Posterior cingulate gyrus (tissue), 11 donors: ENCODE data around the gene HYDIN.
"Not testable (repeated sequence)": the region's sequence is repeated elsewhere in the genome, so short reads cannot be mapped to it uniquely, and the experiment has no call there.

ENCODE experiments used
- DNase-seq, 10 donors: peaks; one replicate each; pipeline versions ENCODE4 v3.0.0 to v3.0.0-alpha.2; 2020 to 2021; ENCODE audit warnings: mixed read lengths in 3 of 10
- intact Hi-C: fragments of 100-400 bp; cut with DNase I; formaldehyde crosslinking; loops from one replicate; pipeline ENCODE4 v1.15.1; 2023

Gene HYDIN

DNA sequence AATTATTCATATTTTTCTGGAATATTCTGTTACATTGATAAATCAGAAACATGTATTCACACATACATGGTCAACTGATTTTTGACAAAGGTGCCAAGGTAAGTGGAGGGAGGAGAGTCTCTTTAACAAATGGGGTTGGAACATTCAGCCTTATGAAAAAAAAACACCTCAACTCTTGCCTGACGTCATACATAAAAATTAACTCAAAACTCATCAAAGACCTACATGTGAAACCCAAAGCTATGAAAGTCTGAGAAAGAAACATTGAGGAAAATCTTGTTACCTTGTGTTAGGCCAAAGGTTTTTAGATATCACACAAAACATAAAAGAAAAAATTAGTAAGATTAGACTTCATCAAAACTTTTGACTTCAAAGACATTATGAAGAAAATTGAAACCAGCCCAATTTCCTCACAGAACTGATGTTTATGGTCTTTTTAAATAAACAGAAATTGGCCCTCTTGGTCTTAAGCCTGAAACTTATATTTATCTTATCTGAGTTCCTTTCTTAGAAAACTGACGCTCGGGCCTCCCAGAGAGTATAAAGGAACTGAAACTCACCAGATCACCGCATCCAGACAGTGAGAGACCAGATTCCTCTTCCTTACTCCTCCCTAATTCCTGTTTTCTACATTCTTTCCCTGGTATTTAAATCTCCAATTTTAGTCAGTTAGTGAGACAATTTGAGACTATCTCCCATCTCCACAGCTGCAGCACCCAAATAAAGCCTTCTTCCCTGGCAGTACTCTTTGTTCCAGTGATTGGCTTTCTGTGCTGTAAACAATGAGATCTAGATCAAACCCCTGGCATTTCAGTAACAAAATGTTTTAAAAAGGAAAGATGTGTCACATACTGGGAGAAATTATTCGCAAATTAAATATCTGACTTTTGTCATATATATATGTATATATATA lies 4.0 kb downstream of the HYDIN start:
- intact Hi-C loops, result no loop called here
- DNase-seq, result no peak

DNA sequence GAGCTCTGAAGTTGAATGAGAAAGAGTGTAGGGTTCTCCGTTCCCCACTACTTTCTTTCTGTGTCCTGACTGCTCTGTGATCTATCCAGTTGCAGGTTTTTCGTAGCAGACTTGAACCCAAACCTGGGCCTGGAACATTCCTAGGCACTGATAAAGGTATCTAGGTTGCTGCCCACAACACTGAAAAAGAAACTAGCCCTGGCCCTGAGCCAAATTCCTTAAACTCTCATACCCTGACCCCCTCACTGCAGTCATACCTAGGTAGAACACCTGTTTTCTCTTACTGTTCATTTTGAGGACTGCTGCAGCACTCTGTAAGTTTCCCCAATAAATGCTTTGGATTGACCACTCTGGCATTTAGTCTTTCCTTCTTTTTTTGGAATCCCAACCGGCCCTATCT lies 5.4 kb downstream of the HYDIN start:
- intact Hi-C loops, result no loop called here
- no peak for DNase-seq

DNA sequence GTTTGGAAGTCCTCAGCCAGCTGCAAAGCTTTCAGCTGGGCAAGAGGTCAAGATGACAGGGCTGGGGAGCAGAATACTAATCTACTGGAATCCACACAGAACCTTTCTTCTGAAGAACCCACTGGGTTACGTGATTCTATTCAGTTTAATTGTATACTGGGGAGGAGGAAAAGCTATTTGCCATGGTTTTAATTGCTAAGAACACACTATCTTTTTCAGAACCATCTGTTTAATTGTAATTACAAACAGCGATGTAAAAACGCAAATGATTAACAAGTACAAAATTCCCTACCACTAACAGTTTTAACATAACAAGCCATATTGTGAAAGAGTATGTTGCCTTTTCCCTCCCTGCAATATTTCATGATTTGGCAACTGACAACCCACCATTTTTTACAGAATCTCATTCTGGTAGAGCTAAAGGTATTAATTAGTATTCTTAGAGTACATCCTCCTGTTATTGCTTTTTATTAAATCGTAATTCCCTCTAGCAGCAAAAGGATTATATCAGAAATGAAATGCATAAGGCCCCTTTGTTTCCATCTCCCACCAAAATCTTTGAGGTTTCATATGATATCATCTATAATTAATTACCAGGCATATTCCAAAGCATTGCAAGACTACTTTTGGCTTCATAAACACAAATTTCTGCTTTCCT lies 12.1 kb downstream of the HYDIN start:
- intact Hi-C loops, result loop anchor here (5.0 kb wide), 1 partner anchor 94 kb away; no protein-coding TSS in a partner anchor
- DNase-seq, result no peak

DNA sequence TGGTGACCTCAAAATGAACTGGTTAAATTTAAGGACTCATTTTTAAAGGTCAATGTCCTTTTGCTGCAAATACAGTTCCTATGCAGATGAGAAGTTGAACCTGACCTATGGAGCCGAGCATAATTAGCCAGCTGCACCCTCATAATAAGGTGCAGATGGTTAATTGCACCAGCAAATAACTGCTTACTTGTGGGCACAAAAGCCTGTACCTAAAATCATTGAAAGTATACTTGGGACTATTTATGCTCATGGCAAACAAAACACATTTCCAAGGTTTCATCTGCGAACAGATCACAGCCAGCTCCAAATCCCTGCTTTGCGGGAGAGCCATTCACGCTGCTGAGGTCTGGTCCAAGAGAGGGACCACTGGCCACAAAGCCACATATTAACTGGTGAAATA lies 13.0 kb downstream of the HYDIN start:
- intact Hi-C loops, result loop anchor here (5.0 kb wide), 1 partner anchor 95 kb away; no protein-coding TSS in a partner anchor

DNA sequence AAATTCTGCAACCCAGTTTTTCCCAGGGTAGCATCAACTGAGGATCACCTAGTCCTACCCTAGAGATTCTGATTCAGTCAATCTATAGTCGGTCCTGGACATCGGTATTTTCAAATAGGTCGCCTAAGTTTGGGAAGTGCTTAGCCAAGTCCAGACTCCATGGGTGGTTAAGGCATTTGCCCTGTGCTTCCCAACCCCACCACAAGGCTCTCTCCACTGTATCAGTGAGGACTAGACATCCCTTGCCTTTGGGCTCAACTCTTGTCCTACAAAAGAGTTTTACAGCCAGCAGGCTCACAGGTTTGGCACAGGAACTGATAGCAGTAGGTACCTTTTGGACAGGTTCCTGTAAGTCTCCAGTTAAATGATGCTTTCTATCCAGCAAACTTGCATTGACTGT lies 13.8 kb downstream of the HYDIN start:
- DNase-seq, result no peak
- intact Hi-C loops, result loop anchor here (5.0 kb wide), 1 partner anchor 96 kb away; no protein-coding TSS in a partner anchor

More for the DNA sequence above, 13.0 kb downstream of the HYDIN start:
- DNase-seq, result no peak

DNA sequence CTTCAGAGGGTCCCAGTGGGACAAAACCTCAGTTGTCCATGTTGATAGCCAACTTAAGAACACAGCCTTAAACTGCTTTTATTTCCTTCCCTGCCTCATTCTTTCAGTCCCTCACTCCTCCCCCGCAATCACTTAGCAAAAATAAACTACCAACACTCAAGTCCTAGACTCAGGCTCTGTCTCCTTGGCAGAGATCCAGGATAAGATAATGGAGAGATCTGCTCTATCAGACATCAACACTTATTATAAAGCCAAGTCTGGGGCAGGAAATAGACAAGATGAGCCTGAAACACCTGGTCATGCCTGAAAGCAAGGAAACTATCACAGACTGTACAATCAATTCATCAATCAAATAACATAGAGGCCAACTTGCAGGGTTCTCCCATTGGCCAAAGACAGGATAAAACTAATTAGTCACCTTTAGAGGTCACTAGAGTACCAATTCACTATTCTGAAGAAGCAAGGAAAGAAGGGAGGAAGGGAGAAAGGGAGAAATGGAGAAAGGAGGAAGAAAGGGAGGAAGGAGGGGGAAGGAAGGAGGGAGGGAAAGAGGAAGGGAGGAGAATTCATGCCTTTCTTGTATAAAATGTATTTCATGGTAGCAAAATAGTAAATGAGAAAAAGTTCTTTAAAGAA lies 15.7 kb downstream of the HYDIN start:
- DNase-seq, result no peak
- intact Hi-C loops, result loop anchor here (5.0 kb wide), 1 partner anchor 97 kb away; no protein-coding TSS in a partner anchor

DNA sequence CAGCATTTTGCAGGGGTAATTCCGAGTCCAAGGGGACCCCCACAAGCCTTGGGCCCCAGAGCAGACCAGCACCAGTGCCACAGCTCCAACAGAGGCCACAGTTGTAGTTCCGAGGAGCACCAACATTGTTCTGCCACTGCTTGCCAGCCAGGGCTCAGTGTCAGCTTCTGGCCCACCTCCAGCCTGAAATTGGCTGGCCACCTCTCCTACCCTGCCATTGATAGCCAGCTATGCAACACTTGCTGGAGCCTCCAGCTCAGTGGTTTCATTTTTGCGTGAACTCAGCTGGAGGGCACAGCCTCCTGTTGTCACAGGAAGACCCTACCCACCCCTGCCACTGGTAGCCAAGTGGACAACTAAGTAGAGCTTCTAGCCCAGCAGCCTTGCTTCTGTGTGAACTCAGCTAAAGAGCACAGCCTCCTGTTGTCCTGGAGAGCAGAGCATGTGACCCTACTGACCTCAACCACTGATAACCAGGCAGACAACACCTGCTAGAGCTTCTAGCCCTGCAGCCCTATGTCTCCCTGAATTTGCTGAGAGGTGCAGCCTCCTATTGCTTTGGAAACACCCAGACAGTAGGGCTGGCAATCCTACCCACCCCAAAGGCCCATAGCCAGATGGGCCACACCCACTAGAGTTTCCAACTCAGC lies 24.9 kb downstream of the HYDIN start:
- intact Hi-C loops, result no loop called here
- peak in 9 of 10 donors; percentile 8 to 81 (median 24) for DNase-seq

DNA sequence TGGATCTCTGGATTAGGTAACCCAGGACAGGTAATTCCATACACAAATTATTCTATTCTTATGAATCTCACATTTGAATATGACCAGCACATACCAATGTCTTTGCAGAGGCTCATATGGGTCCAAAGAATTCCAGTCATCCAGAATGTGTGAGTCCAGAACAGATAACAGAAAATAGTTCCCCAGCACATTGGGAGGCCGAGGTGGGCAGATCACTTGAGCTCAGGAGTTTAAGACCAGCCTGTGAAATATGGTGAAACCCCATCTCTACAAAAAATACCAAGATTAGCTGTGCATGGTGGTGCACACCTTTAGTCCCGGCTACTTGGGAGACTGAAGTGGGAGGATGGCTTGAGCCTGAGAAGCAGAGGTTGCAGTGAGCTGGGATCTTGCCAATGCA lies 26.9 kb downstream of the HYDIN start:
- intact Hi-C loops, result no loop called here
- DNase-seq, result no peak

DNA sequence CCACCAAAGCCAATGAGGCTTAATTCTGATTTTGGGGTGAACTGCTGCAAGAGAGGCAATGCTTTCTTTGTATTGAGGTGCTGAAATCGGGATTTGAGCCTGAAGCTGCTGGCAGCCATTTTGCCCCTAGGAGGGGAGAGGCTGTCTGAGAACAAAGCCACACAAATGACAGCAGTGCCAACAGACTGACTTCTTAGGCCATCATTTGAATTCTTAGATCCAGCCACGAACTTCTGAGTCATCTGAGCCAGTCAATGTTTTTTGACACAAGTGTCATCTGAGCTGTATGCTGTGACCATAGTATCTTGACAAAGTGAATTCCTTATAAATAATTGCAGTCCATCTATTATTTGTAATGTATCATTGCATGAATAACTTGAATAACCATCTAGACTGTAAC lies 29.0 kb downstream of the HYDIN start:
- intact Hi-C loops, result no loop called here
- DNase-seq, result no peak

DNA sequence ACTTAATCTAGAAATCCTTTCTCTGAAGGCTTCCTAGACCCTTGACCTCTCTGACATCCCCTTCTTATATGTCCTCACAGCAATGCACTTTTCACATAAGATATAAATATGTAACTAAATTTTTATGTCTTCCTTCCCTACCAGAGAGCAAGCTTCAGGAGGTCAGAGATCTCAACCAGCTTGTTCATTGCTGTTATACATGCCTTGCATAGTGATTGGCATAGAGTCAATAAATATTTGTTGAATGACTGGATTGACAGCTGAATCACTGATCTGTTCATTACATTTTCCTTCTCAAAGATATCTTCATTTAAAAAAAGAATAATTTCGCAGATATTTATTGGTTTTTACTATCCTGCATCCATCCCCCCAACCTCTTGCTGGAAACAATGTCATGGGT lies 29.5 kb downstream of the HYDIN start:
- intact Hi-C loops, result no loop called here
- DNase-seq, result no peak

DNA sequence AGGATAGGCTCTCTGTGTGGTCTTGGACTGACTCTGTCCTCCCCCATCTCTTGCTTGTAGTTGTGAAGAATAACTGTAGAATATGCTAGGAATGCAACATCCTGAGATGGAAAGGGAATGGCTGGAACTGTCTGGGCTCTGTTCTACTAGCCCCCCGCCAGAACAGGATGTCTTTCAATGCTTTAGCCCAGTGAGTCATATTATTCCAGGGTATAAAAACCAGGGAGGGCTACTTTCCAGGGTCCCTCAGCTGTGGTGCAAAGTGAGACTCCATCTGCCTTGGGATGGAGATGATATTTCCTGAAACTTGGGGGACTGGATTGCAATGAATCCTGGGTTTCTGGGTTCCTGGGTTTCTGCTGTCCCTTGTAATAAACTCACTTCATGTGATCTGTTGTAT lies 32.1 kb downstream of the HYDIN start:
- DNase-seq, result no peak

DNA sequence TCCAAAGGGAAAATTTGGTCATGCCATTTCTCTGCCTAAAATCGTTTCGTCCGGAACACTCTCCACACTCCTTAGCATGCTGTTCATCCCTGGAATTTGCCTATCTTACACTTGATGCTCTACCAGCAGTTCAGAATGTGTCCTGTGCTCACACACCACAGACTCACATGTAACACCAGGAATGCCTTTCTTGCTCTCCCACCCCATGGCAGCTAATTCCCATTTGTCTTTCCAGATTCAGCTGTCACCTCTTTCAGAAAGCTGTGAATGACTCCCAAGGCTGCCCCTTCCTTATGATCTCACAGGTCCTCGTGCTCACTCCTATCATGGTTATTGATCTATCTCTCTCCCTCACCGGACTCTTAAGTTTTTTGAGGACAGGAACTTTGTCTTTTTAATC lies 38.1 kb downstream of the HYDIN start:
- intact Hi-C loops, result no loop called here

More for the DNA sequence above, 32.1 kb downstream of the HYDIN start:
- intact Hi-C loops, result no loop called here

DNA sequence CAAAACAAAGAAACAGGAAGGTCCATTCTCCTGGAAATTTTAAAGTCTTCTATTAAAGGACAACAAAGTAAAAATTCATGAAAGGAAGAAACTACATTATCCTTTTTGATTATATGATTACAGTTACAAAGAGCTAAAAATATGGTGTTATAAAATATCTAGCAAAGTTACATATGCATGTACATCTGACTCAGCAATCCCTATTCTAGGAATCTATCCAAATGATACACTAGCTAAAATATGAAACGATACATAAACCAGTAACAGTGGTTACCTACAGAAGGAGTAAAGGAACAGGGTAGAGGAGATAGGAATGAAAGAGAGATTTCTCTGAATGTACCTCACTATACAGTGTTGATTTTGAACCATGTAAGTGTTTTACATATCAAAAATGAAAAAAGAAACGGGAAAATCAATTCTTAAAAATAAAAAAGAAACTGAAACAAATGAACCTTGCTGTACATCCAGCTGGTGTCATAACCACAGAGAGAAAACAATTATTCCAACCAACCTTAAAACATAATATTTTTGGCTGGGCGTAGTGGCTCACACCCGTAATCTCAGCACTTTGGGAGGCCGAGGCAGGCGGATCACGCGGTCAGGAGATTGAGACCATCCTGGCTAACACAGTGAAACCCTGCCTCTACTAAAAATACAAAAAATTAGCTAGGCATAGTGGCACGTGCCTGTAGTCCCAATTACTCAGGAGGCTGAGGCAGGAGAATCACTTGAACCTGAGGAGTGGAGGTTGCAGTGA lies 41.4 kb downstream of the HYDIN start:
- DNase-seq, result no peak
- intact Hi-C loops, result no loop called here

More for the DNA sequence above, 38.1 kb downstream of the HYDIN start:
- DNase-seq, result no peak

DNA sequence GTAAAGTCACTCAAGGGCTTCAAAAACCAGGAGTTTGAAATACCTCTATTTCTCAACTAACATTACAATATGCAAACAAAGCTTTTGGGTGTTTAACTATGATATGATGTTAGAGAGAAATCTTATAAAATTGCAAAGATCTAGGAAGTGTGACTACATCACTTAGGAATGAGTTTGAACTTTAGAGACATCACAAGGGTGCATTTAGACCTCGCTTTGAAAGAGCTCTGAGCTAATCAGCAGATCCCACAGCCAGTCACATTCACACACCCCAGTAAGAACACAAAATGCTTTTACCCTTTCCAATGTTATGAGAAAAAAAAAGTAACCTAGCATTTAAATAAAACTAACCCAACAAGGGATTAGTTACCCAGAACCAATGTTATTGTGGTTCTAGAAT lies 45.2 kb downstream of the HYDIN start:
- intact Hi-C loops, result no loop called here
- no peak for DNase-seq

DNA sequence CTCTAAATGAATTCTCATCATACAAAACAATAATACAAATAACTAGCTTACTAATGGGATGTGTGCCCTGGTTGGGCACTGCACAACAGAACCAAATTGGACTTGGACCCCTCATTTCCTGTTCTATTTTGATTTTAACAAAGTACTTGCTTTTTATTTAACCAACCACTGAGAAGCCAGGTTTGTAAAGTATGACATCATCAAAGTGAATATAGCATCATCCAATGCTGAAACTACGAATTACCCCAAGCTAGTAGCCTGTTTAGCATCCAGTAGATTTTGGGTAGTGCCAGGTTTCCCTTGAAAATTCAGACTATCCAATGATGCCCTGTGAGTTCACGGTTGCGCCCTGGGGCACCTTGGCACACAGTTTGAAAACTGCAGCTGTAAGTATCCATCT lies 51.0 kb downstream of the HYDIN start:
- intact Hi-C loops, result no loop called here
- DNase-seq, result no peak

DNA sequence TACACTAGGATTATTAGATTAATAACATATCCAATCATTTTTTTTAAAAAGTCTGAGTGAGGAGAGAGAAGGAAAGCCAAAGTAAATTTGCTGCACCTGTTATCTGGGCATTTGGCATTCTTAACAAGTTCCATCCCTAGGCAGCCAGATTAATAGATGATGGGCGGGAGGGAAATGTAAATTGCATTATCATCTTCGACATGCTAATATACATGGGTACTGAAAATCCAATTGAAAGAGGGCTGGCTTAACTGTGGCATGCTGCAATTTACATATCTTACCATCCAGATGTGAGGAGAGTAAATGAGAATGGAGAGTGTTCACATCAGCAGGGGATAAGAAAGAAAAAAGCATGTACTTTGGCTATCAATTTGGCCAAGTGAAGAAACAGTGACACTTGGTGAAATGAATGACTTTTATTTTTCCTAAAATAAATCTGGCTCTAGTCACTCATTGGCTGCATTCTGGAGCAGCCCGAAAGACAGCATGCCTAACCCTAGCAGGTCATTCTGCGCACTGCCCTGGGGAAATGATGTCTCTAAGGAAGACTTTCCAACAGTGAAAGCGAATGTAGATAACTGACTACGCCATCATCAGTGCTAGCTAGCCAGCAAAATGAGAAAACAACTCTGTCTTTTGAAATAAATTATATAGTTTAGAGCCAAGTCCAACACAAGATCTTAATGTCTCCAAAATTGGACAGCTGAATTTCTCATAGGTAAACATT lies 57.9 kb downstream of the HYDIN start:
- DNase-seq, result no peak
- intact Hi-C loops, result no loop called here

DNA sequence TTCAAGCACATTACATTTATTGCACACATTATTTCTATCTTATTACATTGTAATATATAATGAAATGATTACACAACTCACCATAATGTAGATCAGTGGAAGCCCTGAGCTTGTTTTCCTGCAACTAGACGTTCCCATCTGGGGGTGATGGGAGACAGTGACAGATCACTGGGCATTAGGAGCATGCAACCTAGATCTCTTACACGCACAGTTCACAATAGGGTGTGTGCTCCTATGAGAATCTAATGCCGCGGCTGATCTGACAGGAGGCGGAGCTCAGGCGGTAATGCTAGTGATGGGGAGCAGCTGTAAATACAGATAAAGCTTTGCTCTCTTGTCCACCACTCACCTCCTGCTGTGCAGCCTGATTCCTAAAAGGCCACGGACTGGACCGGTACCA lies 69.5 kb downstream of the HYDIN start:
- intact Hi-C loops, DNase-seq: not testable (repeated sequence)

DNA sequence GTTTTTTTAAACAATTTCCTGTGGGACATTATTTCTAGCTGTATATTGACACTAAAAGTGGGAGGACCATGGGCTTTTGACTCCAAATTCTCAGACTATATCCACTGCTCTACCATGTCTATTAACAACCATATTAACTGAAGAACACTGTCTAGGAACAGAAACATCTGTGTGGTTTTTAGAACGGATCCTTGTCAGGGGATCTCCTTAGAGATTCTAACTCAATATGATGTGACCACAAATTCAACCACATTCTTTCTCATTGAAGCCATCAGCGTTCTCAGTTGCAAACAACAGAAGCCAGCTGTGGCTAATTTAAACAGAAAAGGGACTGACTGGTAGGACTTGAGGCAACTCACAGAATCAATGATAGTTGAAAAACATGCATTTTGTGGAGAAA lies 73.2 kb downstream of the HYDIN start:
- DNase-seq, intact Hi-C loops: not testable (repeated sequence)

DNA sequence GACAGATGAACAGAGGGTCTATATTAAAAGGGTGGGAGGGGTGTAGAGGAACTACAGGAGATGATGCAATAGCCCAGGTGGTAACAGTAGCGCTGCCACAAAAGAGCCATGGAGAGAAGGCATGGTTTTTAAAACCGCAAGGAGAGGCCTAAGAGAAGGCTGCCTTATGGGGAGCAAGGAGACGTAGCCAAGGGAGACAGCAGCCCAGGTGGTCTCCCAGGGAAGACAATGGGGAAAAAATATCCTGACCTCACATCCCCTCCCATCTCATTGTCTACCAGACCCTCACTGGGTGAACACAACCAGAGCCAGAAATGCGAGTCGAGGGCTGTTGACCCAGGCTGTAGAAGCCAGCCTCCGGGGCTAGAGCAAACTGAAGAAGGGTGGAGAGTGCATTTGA lies 77.2 kb downstream of the HYDIN start:
- DNase-seq, intact Hi-C loops: not testable (repeated sequence)
